PC-9 (cell line): ENCODE measurements around the gene COL25A1.

ENCODE experiments used
- EZH2 ChIP-seq: fragments of 200-600 bp; sonication (generic); IDR thresholded peaks from 2 replicates; pipeline ENCODE4 v1.8.0; 2017; ENCODE audit warnings: antibody characterized with exemption, low read depth
- TF ChIP-seq, protein P1 (sequence below): fragments of 200-600 bp; sonication (generic); conservative IDR thresholded peaks from 2 replicates; pipeline ENCODE4 v1.6.1; 2017; ENCODE audit warnings: mixed run types, antibody characterized with exemption, mild to moderate bottlenecking, moderate library complexity

DNA sequence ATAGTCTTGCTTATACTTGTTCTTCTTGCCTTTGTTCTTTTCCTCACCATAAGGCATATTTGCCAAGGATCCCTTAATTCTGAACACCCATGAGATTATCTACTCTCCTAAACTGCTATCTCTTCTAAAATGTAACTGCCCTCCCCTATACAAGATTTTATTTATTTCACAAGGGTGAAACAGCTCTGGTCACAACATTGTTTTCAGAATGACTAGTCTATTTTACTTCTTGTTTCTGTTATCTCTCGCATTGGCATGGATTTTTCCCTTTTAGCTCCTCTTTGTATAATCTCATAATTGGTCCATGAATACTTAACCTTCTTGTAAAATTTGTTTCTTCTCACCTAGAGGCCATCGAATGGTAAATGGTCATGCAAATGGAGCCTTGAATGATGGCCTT lies 17.2 kb upstream of the COL25A1 start:
- TF ChIP-seq, protein P1, sequence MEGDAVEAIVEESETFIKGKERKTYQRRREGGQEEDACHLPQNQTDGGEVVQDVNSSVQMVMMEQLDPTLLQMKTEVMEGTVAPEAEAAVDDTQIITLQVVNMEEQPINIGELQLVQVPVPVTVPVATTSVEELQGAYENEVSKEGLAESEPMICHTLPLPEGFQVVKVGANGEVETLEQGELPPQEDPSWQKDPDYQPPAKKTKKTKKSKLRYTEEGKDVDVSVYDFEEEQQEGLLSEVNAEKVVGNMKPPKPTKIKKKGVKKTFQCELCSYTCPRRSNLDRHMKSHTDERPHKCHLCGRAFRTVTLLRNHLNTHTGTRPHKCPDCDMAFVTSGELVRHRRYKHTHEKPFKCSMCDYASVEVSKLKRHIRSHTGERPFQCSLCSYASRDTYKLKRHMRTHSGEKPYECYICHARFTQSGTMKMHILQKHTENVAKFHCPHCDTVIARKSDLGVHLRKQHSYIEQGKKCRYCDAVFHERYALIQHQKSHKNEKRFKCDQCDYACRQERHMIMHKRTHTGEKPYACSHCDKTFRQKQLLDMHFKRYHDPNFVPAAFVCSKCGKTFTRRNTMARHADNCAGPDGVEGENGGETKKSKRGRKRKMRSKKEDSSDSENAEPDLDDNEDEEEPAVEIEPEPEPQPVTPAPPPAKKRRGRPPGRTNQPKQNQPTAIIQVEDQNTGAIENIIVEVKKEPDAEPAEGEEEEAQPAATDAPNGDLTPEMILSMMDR = no peak
- no peak for TF ChIP-seq EZH2
